Stimulated activated CD4-positive, alpha-beta T cell treated with anti-CD3 and anti-CD28 coated beads, Interleukin-12 subunit alpha, Interleukin-12 subunit beta, amount 100 ng/mL, for 4 hours (primary cell): ENCODE measurements around the gene PNMA6E.

Experiments
- DNase-seq: peaks from one replicate; pipeline ENCODE4 v3.0.0-alpha.2; 2020

The PNMA6E gene

GRCh38 chrX:153382563-153383482, 18.3 kb downstream of the PNMA6E start:
- no peak for DNase-seq

GRCh38 chrX:153381684-153382532, 19.2 kb downstream of the PNMA6E start:
- DNase-seq: no peak

GRCh38 chrX:153380691-153381090, 20.5 kb downstream of the PNMA6E start:
- DNase-seq: no peak

- DNase-seq: no peak
Measured at GRCh38 chrX:153379971-153380581, 21.1 kb downstream of the PNMA6E start.

- no peak for DNase-seq
Measured at GRCh38 chrX:153379508-153379907, 21.6 kb downstream of the PNMA6E start.

GRCh38 chrX:153378607-153379006, 22.5 kb downstream of the PNMA6E start:
- no peak for DNase-seq

GRCh38 chrX:153377727-153378126, 23.4 kb downstream of the PNMA6E start:
- DNase-seq: no peak

- DNase-seq: no peak
Measured at GRCh38 chrX:153375571-153375970, 25.6 kb downstream of the PNMA6E start.

- DNase-seq: no peak
Measured at GRCh38 chrX:153374426-153374825, 26.7 kb downstream of the PNMA6E start.

GRCh38 chrX:153372949-153373348, 28.2 kb downstream of the PNMA6E start:
- DNase-seq: no peak

- DNase-seq: no peak
Measured at GRCh38 chrX:153371256-153371655, 29.9 kb downstream of the PNMA6E start.

- no peak for DNase-seq
Measured at GRCh38 chrX:153370293-153371055, 30.7 kb downstream of the PNMA6E start.

GRCh38 chrX:153366878-153367538, 34.1 kb downstream of the PNMA6E start:
- DNase-seq: no peak

GRCh38 chrX:153366119-153366518, 35.0 kb downstream of the PNMA6E start:
- no peak for DNase-seq

- DNase-seq: no peak
Measured at GRCh38 chrX:153365670-153366069, 35.5 kb downstream of the PNMA6E start.

GRCh38 chrX:153361781-153362397, 39.3 kb downstream of the PNMA6E start:
- DNase-seq: no peak

GRCh38 chrX:153357877-153358276, 43.3 kb downstream of the PNMA6E start:
- DNase-seq: no peak

GRCh38 chrX:153353416-153353815, 47.7 kb downstream of the PNMA6E start:
- no peak for DNase-seq

- DNase-seq: no peak
Measured at GRCh38 chrX:153352858-153353257, 48.3 kb downstream of the PNMA6E start.

- no peak for DNase-seq
Measured at GRCh38 chrX:153351981-153352380, 49.2 kb downstream of the PNMA6E start.

GRCh38 chrX:153349952-153350351, 51.2 kb downstream of the PNMA6E start:
- DNase-seq: no peak

- DNase-seq: no peak
Measured at GRCh38 chrX:153348421-153348820, 52.7 kb downstream of the PNMA6E start.
